HCT116 (cell line): ENCODE results near the gene LSAMP.

Source experiments
- CTCF ChIP-seq, 3 experiments: fragments of 200-600 bp in 1 of 3; sonication (generic) in 1 of 3; IDR thresholded peaks in 2 of 3; conservative IDR thresholded peaks in 1 of 3; 2 replicates each; pipeline ENCODE4 v1.5.1; 2012 to 2017; ENCODE audit warnings: low read depth in 2 of 3, low read length in 2 of 3, antibody characterized with exemption in 1 of 3, borderline replicate concordance in 1 of 3, control low read depth in 1 of 3, mild to moderate bottlenecking in 1 of 3, mixed read lengths in 1 of 3, mixed run types in 1 of 3, moderate library complexity in 1 of 3; ENCODE audit not compliant: insufficient read depth in 1 of 3
- EGR1 ChIP-seq: IDR thresholded peaks from 2 replicates; pipeline ENCODE4 v1.6.1; 2012; ENCODE audit warnings: low read depth
- EZH2 ChIP-seq: fragments of 200-600 bp; sonication (generic); IDR thresholded peaks from 2 replicates; pipeline ENCODE4 v1.6.1; 2017; ENCODE audit warnings: antibody characterized with exemption, mixed run types
- EZH2phosphoT487 ChIP-seq: fragments of 200-600 bp; IDR thresholded peaks from 2 replicates; pipeline ENCODE4 v1.6.1; 2018; ENCODE audit warnings: antibody characterized with exemption, borderline replicate concordance
- MAX ChIP-seq: IDR thresholded peaks from 2 replicates; pipeline ENCODE4 v1.6.1; 2012
- POLR2A ChIP-seq: IDR thresholded peaks from 2 replicates; pipeline ENCODE4 v1.7.0; 2011; ENCODE audit warnings: borderline replicate concordance; ENCODE audit not compliant: insufficient read depth, insufficient read length; ENCODE audit errors: extremely low read depth
- SIN3A ChIP-seq: IDR thresholded peaks from 2 replicates; pipeline ENCODE4 v1.6.1; 2012; ENCODE audit warnings: low read depth
- SP1 ChIP-seq: IDR thresholded peaks from 2 replicates; pipeline ENCODE4 v1.6.1; 2012; ENCODE audit warnings: low read depth
- YY1 ChIP-seq: IDR thresholded peaks from 2 replicates; pipeline ENCODE4 v1.6.1; 2011; ENCODE audit warnings: low read length, low read depth, moderate library complexity, mild to moderate bottlenecking; ENCODE audit not compliant: insufficient replicate concordance; ENCODE audit errors: extremely low read depth
- ZFX ChIP-seq: fragments of 450-650 bp; IDR thresholded peaks from 2 replicates; pipeline ENCODE4 v1.6.1; 2017
- TF ChIP-seq, protein P1 (sequence below): IDR thresholded peaks from 2 replicates; pipeline ENCODE4 v1.6.1; 2011; ENCODE audit warnings: mild to moderate bottlenecking, low read length, moderate library complexity; ENCODE audit not compliant: insufficient replicate concordance; ENCODE audit errors: extremely low read depth

- TF ChIP-seq POLR2A (no peak), EZH2 (no peak), CTCF (IDR thresholded peaks at IDR 0.05 in 2 of 3, conservative IDR thresholded peaks at IDR 0.05 in 1 of 3; ENCODE audit: borderline replicate concordance in 1 of 3, insufficient read depth in 1 of 3, low read depth in 2 of 3, low read length in 2 of 3) (no peak), SP1 (no peak), EZH2phosphoT487 (no peak), YY1 (no peak), ZFX (no peak), EGR1 (no peak), SIN3A (no peak), MAX (no peak)
- TF ChIP-seq, protein P1, sequence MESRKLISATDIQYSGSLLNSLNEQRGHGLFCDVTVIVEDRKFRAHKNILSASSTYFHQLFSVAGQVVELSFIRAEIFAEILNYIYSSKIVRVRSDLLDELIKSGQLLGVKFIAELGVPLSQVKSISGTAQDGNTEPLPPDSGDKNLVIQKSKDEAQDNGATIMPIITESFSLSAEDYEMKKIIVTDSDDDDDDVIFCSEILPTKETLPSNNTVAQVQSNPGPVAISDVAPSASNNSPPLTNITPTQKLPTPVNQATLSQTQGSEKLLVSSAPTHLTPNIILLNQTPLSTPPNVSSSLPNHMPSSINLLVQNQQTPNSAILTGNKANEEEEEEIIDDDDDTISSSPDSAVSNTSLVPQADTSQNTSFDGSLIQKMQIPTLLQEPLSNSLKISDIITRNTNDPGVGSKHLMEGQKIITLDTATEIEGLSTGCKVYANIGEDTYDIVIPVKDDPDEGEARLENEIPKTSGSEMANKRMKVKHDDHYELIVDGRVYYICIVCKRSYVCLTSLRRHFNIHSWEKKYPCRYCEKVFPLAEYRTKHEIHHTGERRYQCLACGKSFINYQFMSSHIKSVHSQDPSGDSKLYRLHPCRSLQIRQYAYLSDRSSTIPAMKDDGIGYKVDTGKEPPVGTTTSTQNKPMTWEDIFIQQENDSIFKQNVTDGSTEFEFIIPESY, result no peak
Measured at GRCh38 chr3:115785782-115786181, 659.5 kb downstream of the LSAMP start.
